H1 (cell line): ENCODE results near the gene EPB42.
"Not testable (repeated sequence)": the region's sequence is repeated elsewhere in the genome, so short reads cannot be mapped to it uniquely, and the experiment has no call there.

Experiments
- CHD2 ChIP-seq: IDR thresholded peaks from 2 replicates; pipeline ENCODE4 v1.6.1; 2012; ENCODE audit warnings: low read length, improper control_type of control experiment
- POLR2AphosphoS5 ChIP-seq: IDR thresholded peaks from 2 replicates; pipeline ENCODE4 v1.6.1; 2011; ENCODE audit warnings: low read depth, low read length
- POU5F1 ChIP-seq: IDR thresholded peaks from 2 replicates; pipeline ENCODE4 v1.6.1; 2011; ENCODE audit warnings: low read depth, mild to moderate bottlenecking, low read length, moderate library complexity
- TF ChIP-seq, protein P1 (sequence below), 3 experiments: IDR thresholded peaks; 1 replicate in 2 of 3; 2 replicates in 1 of 3; pipeline versions ENCODE4 v1.5.1 to v1.6.1; 2011; ENCODE audit warnings: low read length in 3 of 3, mild to moderate bottlenecking in 3 of 3, inconsistent platforms in 2 of 3, low read depth in 1 of 3, moderate library complexity in 1 of 3; ENCODE audit not compliant: insufficient read depth in 1 of 3; ENCODE audit errors: control extremely low read depth in 1 of 3
- TF ChIP-seq, protein P2 (sequence below): fragments of 300-600 bp; sonication (generic); IDR thresholded peaks from 2 replicates; pipeline ENCODE4 v1.7.1; 2012; ENCODE audit warnings: low read length, moderate library complexity, mild to moderate bottlenecking, inconsistent platforms; ENCODE audit not compliant: insufficient replicate concordance

DNA sequence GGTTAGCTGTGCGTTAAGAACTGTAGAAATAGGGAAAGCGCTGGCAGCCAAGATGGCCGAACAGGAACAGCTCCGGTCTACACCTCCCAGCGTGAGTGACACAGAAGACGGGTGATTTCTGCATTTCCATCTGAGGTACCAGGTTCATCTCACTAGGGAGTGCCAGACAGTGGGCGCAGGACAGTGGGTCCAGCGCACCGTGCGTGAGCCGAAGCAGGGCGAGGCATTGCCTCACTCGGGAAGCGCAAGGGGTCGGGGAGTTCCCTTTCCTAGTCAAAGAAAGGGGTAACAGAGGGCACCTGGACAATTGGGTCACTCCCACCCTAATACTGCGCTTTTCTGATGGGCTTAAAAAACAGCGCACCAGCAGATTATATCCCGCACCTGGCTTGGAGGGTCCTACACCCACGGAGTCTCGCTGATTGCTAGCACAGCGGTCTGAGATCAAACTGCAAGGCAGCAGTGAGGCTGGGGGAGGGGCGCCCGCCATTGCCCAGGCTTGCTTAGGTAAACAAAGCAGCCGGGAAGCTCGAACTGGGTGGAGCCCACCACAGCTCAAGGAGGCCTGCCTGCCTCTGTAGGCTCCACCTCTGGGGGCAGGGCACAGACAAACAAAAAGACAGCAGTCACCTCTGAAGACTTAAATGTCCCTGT is 45.0 kb downstream of the EPB42 start:
- TF ChIP-seq, protein P1, sequence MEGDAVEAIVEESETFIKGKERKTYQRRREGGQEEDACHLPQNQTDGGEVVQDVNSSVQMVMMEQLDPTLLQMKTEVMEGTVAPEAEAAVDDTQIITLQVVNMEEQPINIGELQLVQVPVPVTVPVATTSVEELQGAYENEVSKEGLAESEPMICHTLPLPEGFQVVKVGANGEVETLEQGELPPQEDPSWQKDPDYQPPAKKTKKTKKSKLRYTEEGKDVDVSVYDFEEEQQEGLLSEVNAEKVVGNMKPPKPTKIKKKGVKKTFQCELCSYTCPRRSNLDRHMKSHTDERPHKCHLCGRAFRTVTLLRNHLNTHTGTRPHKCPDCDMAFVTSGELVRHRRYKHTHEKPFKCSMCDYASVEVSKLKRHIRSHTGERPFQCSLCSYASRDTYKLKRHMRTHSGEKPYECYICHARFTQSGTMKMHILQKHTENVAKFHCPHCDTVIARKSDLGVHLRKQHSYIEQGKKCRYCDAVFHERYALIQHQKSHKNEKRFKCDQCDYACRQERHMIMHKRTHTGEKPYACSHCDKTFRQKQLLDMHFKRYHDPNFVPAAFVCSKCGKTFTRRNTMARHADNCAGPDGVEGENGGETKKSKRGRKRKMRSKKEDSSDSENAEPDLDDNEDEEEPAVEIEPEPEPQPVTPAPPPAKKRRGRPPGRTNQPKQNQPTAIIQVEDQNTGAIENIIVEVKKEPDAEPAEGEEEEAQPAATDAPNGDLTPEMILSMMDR (IDR thresholded peaks at IDR 0.05; ENCODE audit: control extremely low read depth in 1 of 3, insufficient read depth in 1 of 3, low read depth in 1 of 3, low read length in 3 of 3), result not testable (repeated sequence)
- TF ChIP-seq CHD2, POLR2AphosphoS5, POU5F1: not testable (repeated sequence)
- TF ChIP-seq, protein P2, sequence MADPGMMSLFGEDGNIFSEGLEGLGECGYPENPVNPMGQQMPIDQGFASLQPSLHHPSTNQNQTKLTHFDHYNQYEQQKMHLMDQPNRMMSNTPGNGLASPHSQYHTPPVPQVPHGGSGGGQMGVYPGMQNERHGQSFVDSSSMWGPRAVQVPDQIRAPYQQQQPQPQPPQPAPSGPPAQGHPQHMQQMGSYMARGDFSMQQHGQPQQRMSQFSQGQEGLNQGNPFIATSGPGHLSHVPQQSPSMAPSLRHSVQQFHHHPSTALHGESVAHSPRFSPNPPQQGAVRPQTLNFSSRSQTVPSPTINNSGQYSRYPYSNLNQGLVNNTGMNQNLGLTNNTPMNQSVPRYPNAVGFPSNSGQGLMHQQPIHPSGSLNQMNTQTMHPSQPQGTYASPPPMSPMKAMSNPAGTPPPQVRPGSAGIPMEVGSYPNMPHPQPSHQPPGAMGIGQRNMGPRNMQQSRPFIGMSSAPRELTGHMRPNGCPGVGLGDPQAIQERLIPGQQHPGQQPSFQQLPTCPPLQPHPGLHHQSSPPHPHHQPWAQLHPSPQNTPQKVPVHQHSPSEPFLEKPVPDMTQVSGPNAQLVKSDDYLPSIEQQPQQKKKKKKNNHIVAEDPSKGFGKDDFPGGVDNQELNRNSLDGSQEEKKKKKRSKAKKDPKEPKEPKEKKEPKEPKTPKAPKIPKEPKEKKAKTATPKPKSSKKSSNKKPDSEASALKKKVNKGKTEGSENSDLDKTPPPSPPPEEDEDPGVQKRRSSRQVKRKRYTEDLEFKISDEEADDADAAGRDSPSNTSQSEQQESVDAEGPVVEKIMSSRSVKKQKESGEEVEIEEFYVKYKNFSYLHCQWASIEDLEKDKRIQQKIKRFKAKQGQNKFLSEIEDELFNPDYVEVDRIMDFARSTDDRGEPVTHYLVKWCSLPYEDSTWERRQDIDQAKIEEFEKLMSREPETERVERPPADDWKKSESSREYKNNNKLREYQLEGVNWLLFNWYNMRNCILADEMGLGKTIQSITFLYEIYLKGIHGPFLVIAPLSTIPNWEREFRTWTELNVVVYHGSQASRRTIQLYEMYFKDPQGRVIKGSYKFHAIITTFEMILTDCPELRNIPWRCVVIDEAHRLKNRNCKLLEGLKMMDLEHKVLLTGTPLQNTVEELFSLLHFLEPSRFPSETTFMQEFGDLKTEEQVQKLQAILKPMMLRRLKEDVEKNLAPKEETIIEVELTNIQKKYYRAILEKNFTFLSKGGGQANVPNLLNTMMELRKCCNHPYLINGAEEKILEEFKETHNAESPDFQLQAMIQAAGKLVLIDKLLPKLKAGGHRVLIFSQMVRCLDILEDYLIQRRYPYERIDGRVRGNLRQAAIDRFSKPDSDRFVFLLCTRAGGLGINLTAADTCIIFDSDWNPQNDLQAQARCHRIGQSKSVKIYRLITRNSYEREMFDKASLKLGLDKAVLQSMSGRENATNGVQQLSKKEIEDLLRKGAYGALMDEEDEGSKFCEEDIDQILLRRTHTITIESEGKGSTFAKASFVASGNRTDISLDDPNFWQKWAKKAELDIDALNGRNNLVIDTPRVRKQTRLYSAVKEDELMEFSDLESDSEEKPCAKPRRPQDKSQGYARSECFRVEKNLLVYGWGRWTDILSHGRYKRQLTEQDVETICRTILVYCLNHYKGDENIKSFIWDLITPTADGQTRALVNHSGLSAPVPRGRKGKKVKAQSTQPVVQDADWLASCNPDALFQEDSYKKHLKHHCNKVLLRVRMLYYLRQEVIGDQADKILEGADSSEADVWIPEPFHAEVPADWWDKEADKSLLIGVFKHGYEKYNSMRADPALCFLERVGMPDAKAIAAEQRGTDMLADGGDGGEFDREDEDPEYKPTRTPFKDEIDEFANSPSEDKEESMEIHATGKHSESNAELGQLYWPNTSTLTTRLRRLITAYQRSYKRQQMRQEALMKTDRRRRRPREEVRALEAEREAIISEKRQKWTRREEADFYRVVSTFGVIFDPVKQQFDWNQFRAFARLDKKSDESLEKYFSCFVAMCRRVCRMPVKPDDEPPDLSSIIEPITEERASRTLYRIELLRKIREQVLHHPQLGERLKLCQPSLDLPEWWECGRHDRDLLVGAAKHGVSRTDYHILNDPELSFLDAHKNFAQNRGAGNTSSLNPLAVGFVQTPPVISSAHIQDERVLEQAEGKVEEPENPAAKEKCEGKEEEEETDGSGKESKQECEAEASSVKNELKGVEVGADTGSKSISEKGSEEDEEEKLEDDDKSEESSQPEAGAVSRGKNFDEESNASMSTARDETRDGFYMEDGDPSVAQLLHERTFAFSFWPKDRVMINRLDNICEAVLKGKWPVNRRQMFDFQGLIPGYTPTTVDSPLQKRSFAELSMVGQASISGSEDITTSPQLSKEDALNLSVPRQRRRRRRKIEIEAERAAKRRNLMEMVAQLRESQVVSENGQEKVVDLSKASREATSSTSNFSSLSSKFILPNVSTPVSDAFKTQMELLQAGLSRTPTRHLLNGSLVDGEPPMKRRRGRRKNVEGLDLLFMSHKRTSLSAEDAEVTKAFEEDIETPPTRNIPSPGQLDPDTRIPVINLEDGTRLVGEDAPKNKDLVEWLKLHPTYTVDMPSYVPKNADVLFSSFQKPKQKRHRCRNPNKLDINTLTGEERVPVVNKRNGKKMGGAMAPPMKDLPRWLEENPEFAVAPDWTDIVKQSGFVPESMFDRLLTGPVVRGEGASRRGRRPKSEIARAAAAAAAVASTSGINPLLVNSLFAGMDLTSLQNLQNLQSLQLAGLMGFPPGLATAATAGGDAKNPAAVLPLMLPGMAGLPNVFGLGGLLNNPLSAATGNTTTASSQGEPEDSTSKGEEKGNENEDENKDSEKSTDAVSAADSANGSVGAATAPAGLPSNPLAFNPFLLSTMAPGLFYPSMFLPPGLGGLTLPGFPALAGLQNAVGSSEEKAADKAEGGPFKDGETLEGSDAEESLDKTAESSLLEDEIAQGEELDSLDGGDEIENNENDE, result not testable (repeated sequence)
